ENCODE results near the gene STN1. TPM values are rescaled to one million over a fixed set of nuclear protein-coding genes. Genes with fewer than 3 reads are reported as not detected.
"Not testable (repeated sequence)": the region's sequence is repeated elsewhere in the genome, so short reads cannot be mapped to it uniquely, and the experiment has no call there.

STN1 gene
- total RNA-seq, 2 experiments from 2014 or later: 37.5 to 52.0 TPM

- H3K36me3 Mint-ChIP-seq: no peaks in the 10 kb centered on the region
- no peaks in the 10 kb centered on the region for H3K9me3 Mint-ChIP-seq (ENCODE audit: low read depth)
- DNase-seq: no peak
- CTCF ChIA-PET: interaction anchor here (0.7 to 8.9 kb wide), 7 partner anchors 8 to 139 kb away, joined by 3 to 144 read pairs (median 3); no protein-coding TSS in a partner anchor
- H3K27ac Mint-ChIP-seq: no peak overlapping the region
- H3K4me1 Mint-ChIP-seq: peaks cover 14% of the 10 kb centered on the region
- peaks cover 54% of the 10 kb centered on the region for H3K27me3 Mint-ChIP-seq
- ATAC-seq: no peak
- no peak overlapping the region for H3K4me3 Mint-ChIP-seq
These were observed 66.7 kb downstream of the STN1 start for GRCh38 chr10:103851261-103851660.

DNA sequence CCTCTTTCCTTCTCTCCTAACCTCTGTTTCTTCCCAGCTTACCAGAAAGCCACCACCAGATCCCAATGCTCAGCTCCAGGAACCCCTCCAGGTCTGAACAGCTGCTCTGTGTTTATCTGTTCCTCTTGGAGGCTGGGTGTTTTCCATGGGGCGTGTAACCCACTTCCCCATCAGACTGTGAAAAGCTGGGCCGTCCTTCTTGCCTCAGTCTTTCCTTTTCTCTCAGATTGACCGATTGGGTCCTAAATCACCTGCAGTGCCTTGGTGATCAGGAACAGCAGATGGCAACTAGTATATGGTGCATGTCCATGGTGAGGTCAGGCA lies 67.5 kb downstream of the STN1 start:
- no peak for ATAC-seq
- no peak for DNase-seq
- H3K4me1 Mint-ChIP-seq: peaks cover 21% of the 10 kb centered on the region
- no peaks in the 10 kb centered on the region for H3K9me3 Mint-ChIP-seq (ENCODE audit: low read depth)
- peaks cover 49% of the 10 kb centered on the region for H3K27me3 Mint-ChIP-seq
- CTCF ChIA-PET: interaction anchor here (1.0 to 8.9 kb wide), 2 partner anchors 49 to 138 kb away, joined by 3 to 144 read pairs; no protein-coding TSS in a partner anchor
- H3K4me3 Mint-ChIP-seq: no peak overlapping the region
- H3K27ac Mint-ChIP-seq: no peak overlapping the region
- H3K36me3 Mint-ChIP-seq: no peaks in the 10 kb centered on the region

DNA sequence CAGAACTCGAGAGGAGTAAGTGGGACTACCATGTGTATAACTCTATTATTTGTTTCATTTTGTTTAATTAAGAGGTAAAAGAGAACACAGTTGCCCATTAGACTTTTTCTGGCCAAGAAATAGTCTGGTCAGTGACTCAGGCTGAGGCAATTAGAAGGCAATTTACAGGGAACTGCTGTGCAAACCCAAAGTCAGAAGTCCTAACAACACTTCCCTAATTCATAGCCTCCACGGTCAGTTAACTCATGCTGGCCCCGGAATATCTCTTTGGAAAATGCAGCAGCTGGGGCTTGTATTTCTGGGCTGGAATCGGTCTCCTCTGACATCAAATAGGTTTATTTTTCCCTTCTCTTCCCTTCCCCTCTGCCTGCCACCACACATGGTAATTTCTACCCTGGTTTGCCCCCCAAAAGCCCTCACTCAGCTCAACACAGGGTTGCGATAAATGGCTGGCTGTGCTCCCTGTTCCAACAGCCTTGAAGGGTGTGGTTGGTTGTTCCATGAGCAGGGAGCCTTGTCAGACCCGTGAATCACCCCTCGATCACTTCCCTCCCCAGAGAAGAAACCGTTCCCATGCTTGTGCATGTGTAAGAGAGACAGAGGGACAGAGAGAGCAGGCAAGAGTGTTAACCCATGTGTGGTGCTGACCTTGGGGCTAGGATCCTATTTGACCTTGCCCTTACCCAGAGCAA lies 68.0 kb downstream of the STN1 start:
- ATAC-seq (no peak), DNase-seq (no peak)
- Mint-ChIP-seq H3K9me3 (ENCODE audit: low read depth) (no peaks in the 10 kb centered on the region), H3K36me3 (no peaks in the 10 kb centered on the region), H3K4me1 (peaks cover 24% of the 10 kb centered on the region), H3K27ac (no peak overlapping the region), H3K27me3 (peaks cover 49% of the 10 kb centered on the region), H3K4me3 (no peak overlapping the region)
- CTCF ChIA-PET: interaction anchor here (0.8 kb wide), 1 partner anchor 137 kb away, joined by 3 read pairs; no protein-coding TSS in a partner anchor

DNA sequence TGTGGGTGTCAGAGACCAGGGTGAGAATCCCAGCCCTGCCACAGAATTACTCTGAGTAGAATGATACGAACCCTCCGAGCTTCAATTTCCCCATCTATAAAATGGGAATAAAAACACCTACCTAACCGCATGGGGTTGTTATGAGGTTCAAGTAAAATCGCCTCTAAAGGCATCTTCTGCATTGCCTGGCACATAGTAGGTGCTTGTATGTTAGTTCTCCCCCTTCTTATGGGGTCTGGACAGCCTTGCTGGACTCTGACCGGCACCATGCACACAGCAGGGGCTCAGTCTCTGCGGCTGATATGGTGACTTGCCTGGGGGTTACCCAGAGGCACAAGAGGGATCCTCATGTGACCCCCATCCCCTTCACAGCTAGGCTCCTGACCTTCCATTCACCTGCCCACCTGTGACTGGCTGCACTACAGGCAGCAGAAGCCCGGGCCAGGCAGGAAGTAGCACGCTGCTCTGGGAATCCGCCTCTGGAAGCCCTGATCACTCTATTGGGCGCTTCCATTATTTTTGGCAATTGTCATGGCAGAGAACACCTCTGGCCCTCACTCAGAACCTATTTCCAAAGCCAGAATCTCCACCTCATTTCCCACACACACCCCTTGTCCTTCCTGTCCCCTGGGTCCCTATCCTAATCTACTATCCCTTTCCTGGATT lies 68.6 kb downstream of the STN1 start:
- H3K27me3 Mint-ChIP-seq: peaks cover 44% of the 10 kb centered on the region
- H3K4me1 Mint-ChIP-seq: peaks cover 22% of the 10 kb centered on the region
- CTCF ChIA-PET: interaction anchor here (0.8 to 4.2 kb wide), 10 partner anchors 8 to 153 kb away, joined by 3 to 35 read pairs (median 3); partner anchors contain the start of gene SH3PXD2A
- H3K36me3 Mint-ChIP-seq: no peaks in the 10 kb centered on the region
- ATAC-seq (no peak), DNase-seq (no peak)
- H3K4me3 Mint-ChIP-seq: no peak overlapping the region
- no peaks in the 10 kb centered on the region for H3K9me3 Mint-ChIP-seq (ENCODE audit: low read depth)
- H3K27ac Mint-ChIP-seq: no peak overlapping the region

DNA sequence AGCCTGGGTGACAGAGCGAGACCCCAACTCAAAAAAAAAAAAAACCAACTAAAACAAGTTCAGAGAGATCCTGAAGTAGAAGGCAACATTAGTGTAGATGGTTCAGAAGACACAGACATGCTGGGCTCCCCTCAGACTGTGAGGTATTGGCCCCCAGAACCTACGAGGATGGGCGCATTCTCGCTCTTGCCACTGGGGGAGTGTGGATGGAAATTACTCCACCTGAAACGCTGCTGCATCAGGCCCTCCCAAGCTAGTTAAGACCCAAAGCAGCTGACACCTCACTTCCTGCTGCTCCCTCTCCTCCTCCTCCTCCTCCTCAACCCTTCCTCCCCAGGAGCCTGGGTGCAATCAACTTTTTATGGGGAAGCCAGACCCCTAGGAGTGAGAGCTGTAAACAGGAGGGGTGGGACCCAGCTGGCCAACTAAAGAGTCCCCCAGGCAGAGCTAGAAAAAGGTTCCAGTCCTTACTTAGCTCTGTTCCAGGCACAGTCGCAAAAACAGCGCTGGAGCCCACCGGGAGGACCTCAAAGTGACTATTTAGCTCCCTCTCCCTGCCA lies 70.0 kb downstream of the STN1 start:
- H3K9me3 Mint-ChIP-seq (ENCODE audit: low read depth): no peaks in the 10 kb centered on the region
- no peak overlapping the region for H3K27ac Mint-ChIP-seq
- ATAC-seq (peak; percentile 40), DNase-seq (peak; percentile 52)
- no peaks in the 10 kb centered on the region for H3K36me3 Mint-ChIP-seq
- peaks cover 19% of the 10 kb centered on the region for H3K4me1 Mint-ChIP-seq
- CTCF ChIA-PET: interaction anchor here (0.6 to 4.2 kb wide), 17 partner anchors 9 to 427 kb away, joined by 3 to 35 read pairs (median 3); partner anchors contain the start of genes SFR1 and SH3PXD2A
- H3K4me3 Mint-ChIP-seq: no peak overlapping the region
- peaks cover 30% of the 10 kb centered on the region for H3K27me3 Mint-ChIP-seq

DNA sequence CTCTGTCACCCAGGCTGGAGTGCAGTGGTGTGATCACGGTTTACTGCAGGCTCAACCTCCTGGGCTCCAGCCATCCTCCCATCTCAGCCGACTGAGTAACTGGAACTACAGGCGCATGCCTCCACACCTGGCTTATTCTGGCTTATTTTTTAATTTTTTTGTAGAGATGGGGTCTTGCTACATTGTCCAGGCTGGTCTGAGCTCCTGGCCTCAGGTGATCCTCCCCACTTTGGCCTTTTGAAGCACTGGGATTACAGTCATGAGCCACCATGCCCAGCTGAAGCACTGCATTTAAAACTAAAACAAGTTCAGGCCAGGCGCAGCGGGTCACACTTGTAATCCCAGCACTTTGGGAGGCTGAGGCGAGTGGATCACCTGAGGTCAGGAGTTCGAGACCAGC lies 70.6 kb downstream of the STN1 start:
- Mint-ChIP-seq H3K9me3 (ENCODE audit: low read depth) (no peaks in the 10 kb centered on the region), H3K27me3 (peaks cover 24% of the 10 kb centered on the region), H3K27ac (no peak overlapping the region), H3K4me1 (peaks cover 19% of the 10 kb centered on the region), H3K36me3 (no peaks in the 10 kb centered on the region), H3K4me3 (no peak overlapping the region)
- CTCF ChIA-PET: interaction anchor here (0.7 to 4.2 kb wide), 9 partner anchors 8 to 428 kb away, joined by 3 to 35 read pairs (median 4); partner anchors contain the start of genes SFR1 and SH3PXD2A
- ATAC-seq: no peak
- no peak for DNase-seq

DNA sequence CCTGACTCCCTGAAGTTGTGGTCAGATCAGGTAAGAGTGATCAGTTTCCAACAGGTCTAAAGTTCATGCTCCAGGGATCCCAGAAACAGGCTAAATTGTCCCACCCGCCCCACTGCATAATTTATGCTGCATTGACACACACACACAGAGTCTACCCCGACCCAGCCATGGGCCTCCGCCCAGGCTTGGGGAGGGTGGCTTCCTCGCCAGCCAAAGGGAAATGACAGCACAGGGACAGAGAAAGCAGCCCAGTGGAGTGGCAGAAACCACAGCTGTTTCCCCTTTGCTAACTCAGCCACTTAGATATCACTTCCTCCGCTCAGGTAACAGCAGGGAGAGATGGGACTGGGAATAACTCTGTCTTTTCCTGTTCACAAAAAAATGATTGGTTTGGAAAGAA lies 72.0 kb downstream of the STN1 start:
- Mint-ChIP-seq H3K9me3 (ENCODE audit: low read depth) (no peaks in the 10 kb centered on the region), H3K4me1 (peaks cover 19% of the 10 kb centered on the region), H3K36me3 (no peaks in the 10 kb centered on the region), H3K27me3 (peaks cover 21% of the 10 kb centered on the region), H3K4me3 (no peak overlapping the region), H3K27ac (peak overlapping the region; percentile 53)
- ATAC-seq (peak; percentile 86), DNase-seq (peak; percentile 71)
- CTCF ChIA-PET: interaction anchor here (1.3 to 4.2 kb wide), 4 partner anchors 11 to 134 kb away, joined by 3 to 35 read pairs (median 18); partner anchors contain the start of gene SH3PXD2A

DNA sequence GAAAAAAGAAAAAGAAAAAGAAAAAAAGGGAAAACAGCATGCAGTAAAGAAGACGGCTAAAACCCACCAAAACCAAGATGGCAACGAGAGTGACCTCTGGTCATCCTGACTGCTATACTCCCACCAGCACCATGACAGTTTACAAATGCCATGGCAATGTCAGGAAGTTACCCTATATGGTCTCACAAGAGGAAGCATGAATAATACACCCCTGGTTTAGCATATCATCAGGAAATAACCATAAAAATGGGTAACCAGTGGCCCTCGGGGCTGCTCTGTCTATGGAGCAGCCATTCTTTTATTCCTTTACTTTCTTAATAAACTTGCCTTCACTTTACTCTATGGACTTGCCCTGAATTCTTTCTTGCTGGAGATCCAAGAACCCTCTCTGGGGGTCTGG lies 72.6 kb downstream of the STN1 start:
- peaks cover 19% of the 10 kb centered on the region for H3K4me1 Mint-ChIP-seq
- not testable (repeated sequence) for H3K4me3 Mint-ChIP-seq; H3K9me3 Mint-ChIP-seq (ENCODE audit: low read depth); H3K36me3 Mint-ChIP-seq; DNase-seq; ATAC-seq
- H3K27ac Mint-ChIP-seq: peak overlapping the region; percentile 53
- CTCF ChIA-PET: interaction anchor here (1.4 to 4.2 kb wide), 3 partner anchors 12 to 133 kb away, joined by 3 to 35 read pairs (median 33); partner anchors contain the start of gene SH3PXD2A
- H3K27me3 Mint-ChIP-seq: peaks cover 17% of the 10 kb centered on the region

DNA sequence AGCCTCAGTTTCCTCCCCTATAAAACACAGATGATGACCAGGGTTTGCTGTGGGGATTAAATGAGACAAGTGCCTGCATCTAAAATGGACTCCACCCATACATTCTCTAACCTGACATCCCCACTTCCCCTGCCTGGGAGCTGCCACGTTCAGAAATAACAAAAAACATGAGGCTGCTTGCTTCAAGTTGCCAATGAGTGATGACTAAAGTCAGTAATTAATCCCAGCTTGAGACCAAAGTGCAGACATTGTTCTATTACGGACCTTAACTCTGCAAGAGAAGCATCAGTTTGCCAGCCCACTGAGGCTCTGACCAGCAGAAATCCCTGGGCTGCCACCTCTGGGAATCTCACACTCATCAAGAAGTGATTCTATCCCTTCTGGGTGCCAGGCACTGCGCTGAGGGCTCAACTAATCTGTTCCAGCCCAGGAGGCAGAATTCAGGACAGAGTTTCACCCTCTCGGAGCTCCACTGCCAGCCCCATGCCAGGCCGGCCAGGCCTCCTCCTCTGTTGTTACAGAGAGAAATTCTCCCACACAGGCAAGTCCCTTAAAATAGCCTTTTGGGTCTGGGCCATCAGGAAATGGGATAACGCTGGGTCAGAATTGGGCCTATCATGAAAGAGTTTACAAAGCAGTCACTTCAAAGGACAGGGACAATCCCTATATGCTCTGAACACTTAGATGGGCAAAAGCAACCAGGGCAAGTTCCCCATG lies 74.0 kb downstream of the STN1 start:
- CTCF ChIA-PET: interaction anchor here (0.9 to 1.6 kb wide), 4 partner anchors 8 to 131 kb away, joined by 3 to 5 read pairs (median 4); no protein-coding TSS in a partner anchor
- ATAC-seq: no peak

DNA sequence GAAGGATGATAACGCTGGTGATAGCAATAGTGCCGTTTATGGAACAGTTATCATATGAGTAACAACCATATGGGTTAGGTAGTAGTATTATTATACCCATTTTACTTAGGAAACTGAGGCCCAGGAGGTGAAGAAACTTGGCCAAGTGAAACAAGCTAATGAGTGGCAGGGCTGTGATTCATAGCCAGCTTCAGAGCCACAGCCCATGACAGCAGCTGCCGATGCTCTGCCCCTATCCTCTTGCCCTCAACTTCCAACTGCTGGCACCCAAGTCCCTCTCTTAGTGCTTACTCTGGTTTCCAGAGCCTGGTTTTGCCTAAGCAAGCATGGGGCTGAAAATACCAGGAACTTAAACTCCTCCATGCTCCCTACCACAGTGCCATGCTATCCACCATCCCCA lies 74.9 kb downstream of the STN1 start:
- CTCF ChIA-PET: interaction anchor here (1.1 to 1.6 kb wide), 5 partner anchors 9 to 147 kb away, joined by 3 to 5 read pairs (median 4); no protein-coding TSS in a partner anchor
- H3K36me3 Mint-ChIP-seq: no peaks in the 10 kb centered on the region
- H3K4me3 Mint-ChIP-seq: no peak overlapping the region
- H3K27ac Mint-ChIP-seq: no peak overlapping the region
- peaks cover 19% of the 10 kb centered on the region for H3K4me1 Mint-ChIP-seq
- peaks cover 3% of the 10 kb centered on the region for H3K27me3 Mint-ChIP-seq
- H3K9me3 Mint-ChIP-seq (ENCODE audit: low read depth): no peaks in the 10 kb centered on the region
- ATAC-seq (no peak), DNase-seq (no peak)

More for the DNA sequence above, 74.0 kb downstream of the STN1 start:
- H3K27me3 Mint-ChIP-seq: peaks cover 7% of the 10 kb centered on the region
- H3K9me3 Mint-ChIP-seq (ENCODE audit: low read depth): no peaks in the 10 kb centered on the region
- H3K4me1 Mint-ChIP-seq: peaks cover 19% of the 10 kb centered on the region
- DNase-seq: no peak
- H3K4me3 Mint-ChIP-seq: no peak overlapping the region
- H3K36me3 Mint-ChIP-seq: no peaks in the 10 kb centered on the region
- no peak overlapping the region for H3K27ac Mint-ChIP-seq

GRCh38 chr10:103842605-103843004 lies 75.4 kb downstream of the STN1 start:
- no peak for ATAC-seq

DNA sequence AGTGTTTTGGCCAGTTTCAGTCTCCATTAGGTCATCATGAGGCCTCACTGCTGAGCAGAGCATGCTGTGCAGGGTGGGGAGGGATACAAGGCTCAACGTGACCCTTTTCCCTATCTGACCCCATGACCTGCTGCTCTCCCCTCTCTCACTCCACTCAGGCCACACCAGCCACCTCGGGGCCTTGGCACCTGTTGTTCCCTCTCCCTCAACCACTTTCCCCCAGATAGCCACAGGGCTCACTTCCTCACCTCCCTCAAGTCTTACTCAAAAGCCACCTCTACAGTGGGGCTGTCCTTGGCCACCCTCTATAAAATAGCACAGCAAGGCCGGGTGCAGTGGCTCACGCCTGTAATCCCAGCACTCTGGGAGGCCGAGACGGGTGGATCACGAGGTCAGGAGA lies 76.5 kb downstream of the STN1 start:
- H3K4me1 Mint-ChIP-seq: peaks cover 15% of the 10 kb centered on the region
- DNase-seq (no peak), ATAC-seq (no peak)
- CTCF ChIA-PET: no interaction called here
- no peak overlapping the region for H3K27ac Mint-ChIP-seq
- peaks cover 3% of the 10 kb centered on the region for H3K27me3 Mint-ChIP-seq
- H3K4me3 Mint-ChIP-seq: no peak overlapping the region
- no peaks in the 10 kb centered on the region for H3K9me3 Mint-ChIP-seq (ENCODE audit: low read depth)
- H3K36me3 Mint-ChIP-seq: no peaks in the 10 kb centered on the region

More at GRCh38 chr10:103842605-103843004, 75.4 kb downstream of the STN1 start:
- Mint-ChIP-seq H3K27me3 (peaks cover 3% of the 10 kb centered on the region), H3K9me3 (ENCODE audit: low read depth) (no peaks in the 10 kb centered on the region), H3K27ac (no peak overlapping the region), H3K4me3 (no peak overlapping the region), H3K4me1 (peaks cover 19% of the 10 kb centered on the region), H3K36me3 (no peaks in the 10 kb centered on the region)
- DNase-seq: no peak
- CTCF ChIA-PET: interaction anchor here (1.1 to 1.6 kb wide), 5 partner anchors 9 to 146 kb away, joined by 3 to 5 read pairs (median 4); no protein-coding TSS in a partner anchor

DNA sequence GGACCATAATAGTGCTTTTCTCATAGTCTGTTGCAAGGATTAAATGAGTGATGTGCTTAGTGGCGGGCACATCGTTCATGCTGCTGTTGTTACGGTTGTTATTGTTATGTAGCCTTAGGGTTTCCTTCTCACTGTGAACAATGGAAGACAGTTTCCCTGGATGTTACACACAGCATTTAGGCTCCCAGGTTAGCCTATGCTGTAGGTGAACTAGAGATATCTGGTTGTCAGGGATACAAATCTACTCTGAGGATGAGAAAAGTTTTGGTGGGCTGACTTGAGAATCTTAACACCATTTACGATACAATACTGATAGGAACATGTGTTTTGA lies 77.3 kb downstream of the STN1 start:
- Mint-ChIP-seq H3K27ac (no peak overlapping the region), H3K4me3 (no peak overlapping the region), H3K9me3 (ENCODE audit: low read depth) (no peaks in the 10 kb centered on the region), H3K36me3 (no peaks in the 10 kb centered on the region), H3K27me3 (peaks cover 3% of the 10 kb centered on the region), H3K4me1 (peaks cover 7% of the 10 kb centered on the region)
- ATAC-seq (no peak), DNase-seq (no peak)
- CTCF ChIA-PET: no interaction called here

Measured in activated CD8-positive, alpha-beta memory T cell treated with anti-CD3 and anti-CD28 coated beads, Interleukin-2, amount 10 ng/mL, durations not matched to agents 7 days and 5 days (primary cell).